HG03521 (cell line): ENCODE results near the gene U2AF2.

ENCODE experiments used
- ATAC-seq: cut with Tn5 transposase; IDR thresholded peaks from one replicate; pipeline ENCODE4 v1.9.1; 2021; ENCODE audit warnings: mild to moderate bottlenecking, moderate library complexity; ENCODE audit not compliant: unreplicated experiment

U2AF2 gene

DNA sequence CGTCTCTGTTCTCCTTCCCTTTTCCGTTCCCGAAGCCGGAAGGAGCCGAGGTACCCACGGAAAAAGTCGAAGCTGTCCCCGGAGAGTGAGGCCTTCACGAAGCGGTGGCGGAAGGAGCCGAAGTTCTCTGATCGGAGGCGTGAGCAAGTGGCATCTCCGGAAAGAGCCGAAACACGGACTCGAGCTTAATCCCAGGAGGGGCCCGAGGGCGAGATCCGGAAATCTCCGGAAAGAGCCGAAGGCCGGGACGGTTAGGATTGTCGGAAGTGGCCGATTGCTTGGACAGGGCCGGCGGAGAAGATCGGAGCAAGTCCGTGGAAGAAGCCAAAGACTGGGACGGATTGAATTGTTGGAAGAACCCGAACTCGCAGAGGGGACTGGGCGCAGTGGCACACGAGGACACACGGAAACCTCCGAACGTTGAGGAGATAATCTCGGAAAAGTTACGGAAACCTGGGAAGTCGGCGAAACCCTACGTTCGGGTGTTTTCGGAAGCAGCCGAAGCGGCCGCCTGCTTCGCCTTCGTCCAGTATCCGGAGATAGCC is 440 bp upstream of the U2AF2 start:
- ATAC-seq, result peak; percentile 58

DNA sequence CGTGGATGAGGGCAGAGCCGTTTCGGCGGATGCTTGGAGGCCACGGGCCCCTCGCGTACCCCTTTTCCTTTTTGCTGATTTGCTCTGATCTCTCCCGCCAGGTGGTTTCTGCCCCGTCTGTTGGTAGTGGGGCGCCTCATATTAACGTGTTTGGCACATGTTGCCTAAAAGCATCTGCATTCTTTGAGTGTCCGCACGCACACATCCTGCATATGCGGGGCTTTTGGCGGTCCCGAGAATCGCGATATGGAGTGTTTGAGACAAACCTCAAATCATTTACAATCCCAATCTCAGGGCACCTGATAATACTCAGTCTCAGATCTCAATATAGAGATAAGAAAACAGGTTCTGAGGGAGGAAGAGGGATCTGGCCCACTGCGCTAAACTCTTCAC is 809 bp downstream of the U2AF2 start:
- no peak for ATAC-seq

- no peak for ATAC-seq
Observed at GRCh38 chr19:55656552-55656951, 1.7 kb downstream of the U2AF2 start.

DNA sequence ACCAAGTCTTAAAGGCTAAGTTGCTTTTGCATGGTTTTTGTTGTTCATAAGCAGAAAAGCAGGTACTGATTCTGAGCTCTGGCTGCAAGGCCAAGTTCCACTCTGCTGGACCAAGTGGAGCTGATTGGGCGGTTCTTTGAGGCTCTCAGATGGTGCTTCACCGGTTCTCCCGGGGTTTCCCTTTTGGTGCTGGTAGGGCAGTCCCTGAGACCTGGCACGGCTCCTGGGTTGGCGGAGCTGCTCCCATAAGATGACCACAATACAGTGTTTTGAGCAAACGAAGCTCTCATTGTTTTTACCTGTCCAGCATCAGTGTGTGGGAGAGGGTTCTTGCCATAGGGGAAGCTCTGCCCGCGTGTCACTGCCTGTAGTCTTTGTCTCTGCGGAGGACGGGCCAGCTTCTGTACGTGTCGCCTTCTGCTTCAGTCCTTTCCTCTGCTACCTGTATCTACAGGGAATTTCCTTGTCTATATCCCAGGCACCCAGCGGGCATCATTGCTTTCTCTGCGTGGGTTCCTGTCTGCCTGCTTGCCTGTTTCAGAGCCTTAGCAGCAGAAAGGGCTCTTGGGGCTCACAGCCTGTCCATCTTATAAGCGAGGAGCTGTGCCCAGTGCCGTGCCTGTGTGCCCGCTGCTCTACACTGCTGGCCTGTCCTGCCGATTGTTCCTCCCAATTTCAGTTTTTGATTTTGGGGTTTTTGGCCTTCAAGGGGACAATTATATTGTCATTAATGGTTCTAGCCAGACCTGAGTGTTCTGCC is 2.3 kb downstream of the U2AF2 start:
- ATAC-seq, result no peak

DNA sequence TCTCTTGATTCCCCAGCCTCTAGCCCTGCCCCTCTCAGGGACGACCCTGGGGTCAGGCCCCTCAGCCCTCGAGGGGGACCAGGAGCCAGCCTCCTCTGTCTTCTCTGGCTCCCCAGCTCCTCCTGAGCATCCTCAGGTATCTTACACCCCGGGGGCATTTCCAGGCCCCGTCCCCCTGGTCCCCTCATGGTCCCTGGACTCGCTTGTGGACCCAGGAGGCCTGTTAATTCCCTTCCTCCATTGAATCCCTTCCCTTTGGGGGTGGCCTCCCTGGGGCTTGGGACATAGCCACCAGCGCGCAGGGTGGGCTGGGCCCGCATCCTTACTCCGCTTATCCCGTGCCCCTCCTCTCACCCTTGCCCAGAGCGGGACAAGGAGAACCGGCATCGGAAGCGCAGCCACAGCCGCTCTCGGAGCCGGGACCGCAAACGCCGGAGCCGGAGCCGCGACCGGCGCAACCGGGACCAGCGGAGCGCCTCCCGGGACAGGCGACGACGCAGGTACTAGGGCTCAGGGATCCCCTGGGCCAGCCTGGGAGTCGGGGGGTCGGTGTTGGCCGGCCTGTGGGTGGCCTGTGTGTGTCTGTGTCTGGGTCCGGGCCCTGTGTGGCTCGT is 4.1 kb downstream of the U2AF2 start:
- ATAC-seq, result no peak

DNA sequence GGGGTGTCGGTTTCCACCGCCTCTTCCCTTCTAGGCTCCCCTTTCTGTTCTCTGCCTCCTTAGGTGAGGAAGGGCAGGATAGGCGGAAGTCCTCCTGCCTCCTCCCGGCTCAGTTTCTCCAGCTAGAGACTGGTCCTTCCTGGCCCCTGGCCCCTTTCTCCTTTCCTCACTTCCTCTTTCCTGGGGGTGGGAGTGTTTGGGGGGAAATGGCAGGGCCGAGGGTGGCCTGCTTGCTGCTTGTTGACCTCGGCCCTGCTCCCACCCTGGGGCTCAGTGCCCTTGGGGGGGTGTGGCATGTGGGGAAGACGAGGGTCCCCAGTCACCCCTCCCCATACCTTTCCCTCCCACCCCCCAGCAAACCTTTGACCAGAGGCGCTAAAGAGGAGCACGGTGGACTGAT is 5.0 kb downstream of the U2AF2 start:
- ATAC-seq, result no peak

DNA sequence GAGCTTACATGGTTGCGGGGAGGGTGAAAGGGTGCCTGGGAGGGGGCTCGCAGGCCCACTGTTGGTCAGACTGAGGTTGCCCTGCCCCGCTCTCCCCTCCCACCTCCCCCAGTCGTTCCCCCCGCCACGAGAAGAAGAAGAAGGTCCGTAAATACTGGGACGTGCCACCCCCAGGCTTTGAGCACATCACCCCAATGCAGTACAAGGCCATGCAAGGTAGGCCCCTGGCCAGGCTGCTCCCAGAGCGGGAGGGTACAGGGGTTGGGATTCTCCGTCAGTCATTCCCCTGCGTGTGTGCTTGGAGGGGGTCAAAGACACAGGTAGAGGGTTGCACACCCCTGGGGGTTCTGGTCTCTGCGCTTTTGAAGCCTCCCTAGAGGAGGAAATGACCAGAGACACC is 5.6 kb downstream of the U2AF2 start:
- ATAC-seq, result no peak

DNA sequence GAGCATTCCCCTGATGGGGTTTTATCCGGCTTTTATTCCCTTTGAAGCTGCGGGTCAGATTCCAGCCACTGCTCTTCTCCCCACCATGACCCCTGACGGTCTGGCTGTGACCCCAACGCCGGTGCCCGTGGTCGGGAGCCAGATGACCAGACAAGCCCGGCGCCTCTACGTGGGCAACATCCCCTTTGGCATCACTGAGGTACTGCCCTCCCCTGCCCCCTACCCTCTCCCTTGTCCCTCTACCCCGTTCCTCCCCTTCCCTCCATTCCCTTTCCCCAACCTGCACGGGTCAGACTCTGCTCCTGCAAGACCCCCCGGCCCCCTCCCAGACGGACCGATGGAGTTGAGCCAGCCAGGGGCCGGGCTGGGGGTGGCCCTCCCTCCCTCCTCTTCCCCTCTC is 6.2 kb downstream of the U2AF2 start:
- ATAC-seq, result no peak

GRCh38 chr19:55661826-55662225 is 7.0 kb downstream of the U2AF2 start:
- ATAC-seq, result no peak

- no peak for ATAC-seq
Observed at GRCh38 chr19:55663846-55664536, 9.2 kb downstream of the U2AF2 start.

DNA sequence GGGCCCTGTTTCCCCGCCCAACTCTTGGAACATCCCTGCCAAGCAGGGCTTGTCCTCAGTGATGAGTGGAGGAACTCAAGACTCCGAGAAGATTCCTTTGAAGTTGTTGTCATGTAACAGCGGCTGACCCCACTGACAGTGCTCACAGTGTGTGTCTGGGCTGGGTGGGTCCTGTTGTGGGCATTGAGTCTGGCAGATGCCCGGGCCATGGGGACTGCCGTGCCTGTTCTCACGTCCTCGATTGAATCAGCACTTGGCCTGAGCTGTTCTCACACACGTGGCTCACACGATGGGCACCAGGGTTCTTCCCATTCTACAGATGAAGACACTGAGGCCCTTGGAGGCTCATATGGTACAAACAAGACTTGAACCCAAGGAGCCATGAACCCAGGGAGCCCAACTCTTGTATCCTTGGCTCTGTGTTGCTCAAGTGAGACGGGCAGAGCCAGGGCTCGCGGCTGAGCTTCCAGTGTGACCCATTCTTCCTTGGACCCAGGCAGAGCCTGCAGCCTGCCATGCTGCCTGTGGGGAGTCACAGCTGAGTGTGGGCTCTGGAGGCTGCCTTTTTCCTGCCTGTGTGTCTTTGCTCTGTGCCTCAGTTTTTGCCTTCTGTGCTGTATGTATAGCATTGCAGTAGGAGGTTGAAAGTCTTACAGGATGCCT is 11.6 kb downstream of the U2AF2 start:
- no peak for ATAC-seq

DNA sequence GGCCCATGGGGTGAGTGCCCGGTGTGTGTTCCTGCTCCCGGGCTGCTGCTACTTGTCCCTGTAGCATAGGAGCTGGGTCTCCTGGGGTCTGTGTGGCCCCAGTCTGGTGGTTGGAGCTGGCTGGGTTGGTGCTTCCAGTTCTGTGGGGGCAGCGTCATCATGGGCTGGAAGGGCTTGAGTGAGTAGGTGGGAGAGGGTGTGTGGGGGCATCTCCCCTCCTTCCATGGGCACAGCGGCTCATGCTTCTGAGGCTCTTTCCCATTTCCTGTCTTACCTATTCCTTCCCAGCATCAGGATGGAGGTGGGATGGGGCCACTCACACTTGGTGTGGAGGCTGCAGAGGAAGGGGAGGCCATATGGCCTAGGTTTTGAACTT is 12.2 kb downstream of the U2AF2 start:
- no peak for ATAC-seq

- no peak for ATAC-seq
Observed at GRCh38 chr19:55667511-55667910, 12.7 kb downstream of the U2AF2 start.

- no peak for ATAC-seq
Observed at GRCh38 chr19:55667958-55668357, 13.1 kb downstream of the U2AF2 start.

- ATAC-seq, result no peak
Observed at GRCh38 chr19:55668603-55669348, 13.9 kb downstream of the U2AF2 start.

- no peak for ATAC-seq
Observed at GRCh38 chr19:55669418-55670279, 14.8 kb downstream of the U2AF2 start.

- no peak for ATAC-seq
Observed at GRCh38 chr19:55670280-55671053, 15.6 kb downstream of the U2AF2 start.

- no peak for ATAC-seq
Observed at GRCh38 chr19:55671054-55671378, 16.2 kb downstream of the U2AF2 start.

DNA sequence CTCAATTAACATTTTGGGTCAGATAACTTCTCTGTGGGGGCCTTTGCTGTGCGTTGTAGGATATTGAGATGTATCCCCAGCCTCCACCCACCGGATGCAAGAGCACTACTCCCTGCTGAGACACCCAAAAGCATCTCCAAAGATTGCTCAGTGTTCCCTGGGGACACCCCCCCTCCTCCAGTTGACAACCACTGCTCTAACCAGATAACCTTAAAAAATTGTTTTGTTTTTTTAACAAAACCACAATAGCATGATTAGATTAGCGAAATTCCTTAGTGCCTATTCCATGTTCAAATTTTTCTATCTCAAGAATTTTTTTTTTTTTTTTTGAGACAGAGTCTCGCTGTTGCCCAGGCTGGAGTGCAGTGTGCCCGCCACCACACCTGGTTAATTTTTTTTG is 17.6 kb downstream of the U2AF2 start:
- no peak for ATAC-seq
